ENCODE results near the gene GALNTL6.

The GALNTL6 gene

GRCh38 chr4:172243551-172243950 lies 430.3 kb downstream of the GALNTL6 start:
- DNase-seq = no peak

DNA sequence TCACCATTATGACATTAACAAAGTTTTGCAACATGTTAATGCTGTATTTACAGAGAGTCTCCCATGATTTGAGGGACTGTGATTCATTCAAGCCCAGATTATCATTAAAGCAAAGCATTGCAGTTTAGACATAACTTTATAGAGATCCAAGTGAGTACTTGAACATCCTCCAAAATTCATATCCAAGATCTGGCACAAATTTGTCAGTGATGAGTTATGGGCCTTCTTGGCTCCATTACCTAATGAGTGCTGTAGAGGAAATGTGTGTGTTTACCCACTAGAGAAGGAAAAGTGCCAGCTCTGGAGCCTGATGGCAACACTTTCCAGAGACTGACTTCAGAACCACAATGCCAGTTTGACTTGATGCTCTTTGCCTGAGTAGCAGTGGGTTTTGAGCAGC lies 432.3 kb downstream of the GALNTL6 start:
- DNase-seq = no peak

DNA sequence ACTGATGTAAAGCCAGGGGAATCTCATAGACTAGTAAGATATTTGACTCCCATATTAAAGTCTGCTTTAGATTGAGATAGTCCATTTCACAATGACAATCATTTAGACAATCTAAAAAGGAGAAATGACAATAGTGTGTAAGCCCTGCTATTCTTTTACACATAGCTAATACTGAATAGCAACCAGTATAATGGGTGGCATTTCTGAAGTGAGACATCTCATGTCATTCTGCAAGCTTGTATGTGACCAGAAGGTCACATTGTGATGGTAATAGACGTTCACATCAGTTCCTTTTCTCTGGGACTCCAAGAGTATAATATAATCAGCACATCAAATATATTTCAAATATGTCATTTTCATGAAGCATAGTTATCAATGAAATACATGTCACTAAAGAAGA lies 440.2 kb downstream of the GALNTL6 start:
- no peak for DNase-seq

GRCh38 chr4:172256820-172257219 lies 443.6 kb downstream of the GALNTL6 start:
- no peak for DNase-seq

GRCh38 chr4:172270397-172270796 lies 457.2 kb downstream of the GALNTL6 start:
- no peak for DNase-seq

GRCh38 chr4:172287117-172287516 lies 473.9 kb downstream of the GALNTL6 start:
- DNase-seq = no peak

GRCh38 chr4:172305698-172306097 lies 492.5 kb downstream of the GALNTL6 start:
- no peak for DNase-seq

GRCh38 chr4:172308078-172308477 lies 494.9 kb downstream of the GALNTL6 start:
- no peak for DNase-seq

DNA sequence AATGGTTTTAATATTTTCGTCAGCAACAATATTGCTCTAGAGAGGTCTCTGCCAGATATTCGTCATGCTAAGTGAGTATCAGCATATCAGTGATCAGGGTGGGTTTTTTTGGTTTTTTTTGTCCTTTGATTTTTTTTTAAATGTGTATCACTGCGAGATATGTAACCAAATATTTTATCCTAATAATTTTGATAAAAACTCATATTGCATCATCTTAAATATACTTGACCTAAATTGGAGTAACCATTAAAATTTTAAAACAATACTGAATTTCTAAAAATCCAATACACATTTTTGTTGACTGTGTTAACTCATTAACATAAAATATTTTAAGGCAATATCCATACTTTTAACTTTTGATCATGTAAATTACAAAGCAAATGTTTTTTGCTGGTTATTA lies 498.5 kb downstream of the GALNTL6 start:
- DNase-seq = no peak

GRCh38 chr4:172323288-172323687 lies 510.1 kb downstream of the GALNTL6 start:
- DNase-seq = no peak

DNA sequence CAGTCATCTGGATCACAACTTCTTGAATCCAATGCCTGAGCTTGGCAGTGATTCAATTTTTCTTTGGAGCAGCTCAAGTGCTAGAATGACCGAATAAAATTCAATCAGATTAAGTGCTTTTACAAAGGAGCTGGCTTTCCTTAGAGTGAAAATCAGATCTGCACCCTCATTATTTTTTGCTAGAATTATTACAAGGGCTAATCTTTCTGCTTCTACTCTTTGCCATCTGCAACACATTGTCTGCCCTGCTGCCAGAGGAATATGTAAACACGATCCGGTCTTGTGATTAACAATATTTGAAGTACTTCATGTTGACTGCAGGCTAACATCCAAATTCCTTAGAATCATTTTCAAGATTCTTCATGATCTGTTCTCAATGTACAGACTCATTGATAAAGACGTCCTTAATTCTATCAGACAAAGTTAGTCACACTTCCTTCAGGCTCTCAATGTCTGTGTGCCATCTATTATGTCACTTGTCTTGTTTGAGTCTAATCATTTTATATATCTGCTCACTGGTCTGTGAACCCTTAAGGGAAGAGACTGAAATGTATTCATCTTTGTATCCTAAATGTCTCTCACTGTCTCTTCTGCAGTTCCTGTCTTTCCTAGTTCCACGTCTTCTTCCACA lies 531.2 kb downstream of the GALNTL6 start:
- no peak for DNase-seq

DNA sequence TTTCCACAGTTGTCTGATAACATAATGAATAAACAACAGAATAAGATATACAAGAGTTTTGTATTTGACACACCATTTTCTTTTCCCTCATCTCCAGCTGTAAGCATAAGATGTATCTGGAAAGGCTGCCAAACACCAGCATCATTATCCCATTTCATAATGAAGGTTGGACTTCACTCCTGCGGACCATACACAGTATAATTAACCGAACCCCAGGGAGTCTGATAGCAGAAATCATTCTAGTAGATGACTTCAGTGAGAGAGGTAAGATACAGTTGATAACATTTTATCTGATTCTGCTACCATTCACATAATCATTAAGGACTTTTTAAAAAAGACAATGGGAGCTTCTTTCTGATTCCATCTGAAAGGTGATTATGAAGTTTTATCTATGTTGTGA lies 535.2 kb downstream of the GALNTL6 start:
- no peak for DNase-seq

- no peak for DNase-seq
These were observed 539.2 kb downstream of the GALNTL6 start for GRCh38 chr4:172352356-172352755.

GRCh38 chr4:172356016-172356415 lies 542.8 kb downstream of the GALNTL6 start:
- no peak for DNase-seq

GRCh38 chr4:172357006-172357540 lies 543.9 kb downstream of the GALNTL6 start:
- no peak for DNase-seq

DNA sequence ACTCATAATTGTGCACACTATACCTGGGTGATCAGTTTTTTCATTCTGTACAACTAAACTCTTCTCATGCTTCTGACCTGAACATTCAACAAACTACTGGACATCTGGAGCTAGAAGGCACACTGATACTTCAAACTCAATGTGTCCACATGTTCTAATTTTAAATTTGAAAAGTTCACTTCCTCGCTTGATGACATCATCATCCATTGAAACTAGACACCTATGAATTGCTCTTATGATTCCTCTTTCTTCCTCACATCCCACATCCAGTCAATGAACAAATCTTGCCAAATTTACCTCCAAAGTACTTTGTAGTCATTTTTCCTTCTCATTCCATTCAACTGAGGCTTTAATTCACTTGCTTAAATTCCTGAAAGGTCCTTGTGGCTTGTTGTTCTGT lies 549.4 kb downstream of the GALNTL6 start:
- DNase-seq = no peak

- DNase-seq = no peak
These were observed 556.3 kb downstream of the GALNTL6 start for GRCh38 chr4:172369471-172369959.

DNA sequence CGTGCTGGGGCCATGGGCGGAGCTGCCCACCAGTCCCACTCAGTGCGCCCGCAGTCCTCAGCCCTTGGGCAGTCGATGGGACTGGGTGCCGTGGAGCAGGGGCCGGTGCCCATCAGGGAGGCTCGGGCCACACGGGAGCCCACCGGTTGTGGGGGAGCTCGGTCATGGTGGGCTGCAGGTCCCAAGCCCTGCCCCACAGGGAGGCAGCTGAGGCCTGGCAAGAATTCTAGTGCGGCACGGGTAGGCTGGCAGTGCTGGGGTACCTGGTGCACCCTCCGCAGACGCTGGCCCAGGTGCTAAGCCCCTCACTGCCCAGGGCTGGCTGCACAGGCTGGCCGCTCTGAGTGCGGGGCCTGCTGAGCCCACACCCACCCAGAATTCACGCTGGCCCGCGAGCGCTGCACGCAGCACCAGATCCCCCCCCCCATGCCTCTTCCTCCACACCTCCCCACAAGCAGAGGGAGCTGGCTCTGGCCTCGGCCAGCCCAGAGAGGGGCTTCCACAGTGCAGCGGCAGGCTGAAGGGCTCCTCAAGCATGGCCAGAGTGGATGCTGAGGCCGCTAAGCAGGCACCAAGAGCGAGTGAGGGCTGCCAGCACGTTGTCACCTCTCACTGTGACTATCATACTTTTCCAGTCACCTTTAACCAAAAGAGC lies 564.4 kb downstream of the GALNTL6 start:
- DNase-seq = no peak

DNA sequence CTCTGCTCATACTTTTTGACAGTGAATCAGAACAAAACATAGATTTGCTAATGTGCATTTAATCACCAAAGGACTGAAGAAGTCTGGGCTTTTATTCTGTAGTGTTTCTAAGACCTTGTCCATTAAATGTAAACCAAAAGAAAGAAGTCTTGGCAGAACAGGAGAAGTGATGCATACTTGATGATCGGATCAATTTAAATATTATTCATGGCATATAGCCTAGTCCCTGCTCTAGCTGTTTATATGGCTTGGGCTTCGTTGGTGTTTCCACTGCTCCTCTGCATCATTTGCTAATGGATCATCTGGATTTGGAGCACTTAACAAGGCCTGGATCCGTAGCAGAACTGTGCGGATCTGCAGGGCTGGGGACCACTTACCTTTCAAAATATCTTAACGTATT lies 566.6 kb downstream of the GALNTL6 start:
- DNase-seq = no peak

DNA sequence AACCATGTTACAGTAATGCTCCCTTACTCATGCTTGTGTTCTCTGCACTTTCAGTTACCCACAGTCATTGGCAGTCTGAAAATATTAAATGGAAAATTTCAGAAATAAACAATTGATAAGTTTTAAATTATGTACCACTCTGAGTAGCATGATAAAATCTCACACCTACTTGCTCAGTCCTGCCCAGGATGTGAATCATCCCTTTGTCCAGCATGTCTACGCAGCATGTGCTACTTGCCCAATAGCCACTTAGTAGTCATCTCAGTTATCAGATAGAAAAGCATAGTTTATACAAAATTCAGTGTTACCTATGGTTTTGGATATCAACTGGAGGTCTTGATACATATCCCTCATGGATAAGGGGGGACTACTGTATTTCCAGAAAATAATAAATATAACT lies 577.1 kb downstream of the GALNTL6 start:
- DNase-seq = no peak

GRCh38 chr4:172392741-172393140 lies 579.5 kb downstream of the GALNTL6 start:
- DNase-seq = no peak

DNA sequence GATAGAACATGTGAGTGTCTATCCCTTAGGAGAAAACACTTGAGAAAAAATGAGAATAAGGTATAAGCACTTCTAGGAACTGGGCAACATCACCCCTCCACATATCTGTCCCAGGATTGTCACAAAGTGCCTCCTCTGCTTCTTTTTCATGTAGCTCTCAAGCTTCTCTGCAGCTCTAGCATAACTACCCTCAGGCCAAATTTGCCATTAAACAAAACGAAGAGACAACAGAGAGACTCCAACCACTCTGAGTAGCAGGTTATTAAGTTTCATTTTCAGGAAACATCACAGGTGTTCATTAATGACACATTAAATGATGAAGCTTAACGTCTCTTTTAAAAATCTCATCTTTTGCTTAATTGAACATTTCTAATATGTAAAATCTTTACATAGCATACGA lies 580.0 kb downstream of the GALNTL6 start:
- no peak for DNase-seq

GRCh38 chr4:172404676-172405075 lies 591.5 kb downstream of the GALNTL6 start:
- DNase-seq = no peak

GRCh38 chr4:172410363-172410762 lies 597.2 kb downstream of the GALNTL6 start:
- DNase-seq = no peak

DNA sequence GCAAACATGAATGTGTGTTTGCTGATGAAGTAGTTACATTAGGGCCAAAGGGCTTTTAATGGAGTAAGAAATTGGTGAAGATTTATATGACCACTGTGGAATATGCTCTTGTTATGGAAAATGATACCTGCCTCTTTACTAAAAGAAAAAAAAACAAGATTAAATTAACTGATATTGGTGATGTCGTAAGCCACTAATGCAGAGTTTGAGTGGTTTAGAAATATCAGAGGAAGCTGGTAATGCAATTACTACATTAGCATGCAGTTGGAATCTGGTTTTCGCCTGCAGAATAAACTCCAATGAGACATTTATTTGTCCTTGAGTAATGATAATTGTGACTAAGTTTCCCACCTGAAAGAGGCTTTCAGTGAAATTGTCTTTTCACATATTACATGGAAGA lies 597.9 kb downstream of the GALNTL6 start:
- DNase-seq = no peak

Data from activated CD4-positive, alpha-beta T cell treated with anti-CD3 and anti-CD28 coated beads for 1 hour (primary cell).